ENCODE measurements around the gene DMWD.

GRCh38 chr19:45761714-45762113 is 30.9 kb downstream of the DMWD start:
- TF ChIP-seq POLR2A (IDR thresholded peaks at IDR 0.05) (no peak), CTCF (IDR thresholded peaks at IDR 0.05) (no peak)

Data from uterus (tissue), 2 donors.